Activated effector memory CD4-positive, alpha-beta T cell treated with Interleukin-2 at 50 U/mL for 16 hours (primary cell): ENCODE results near the gene SDC4.

Source experiments
- DNase-seq: peaks from one replicate; pipeline ENCODE4 v3.0.0-alpha.2; 2020

The SDC4 gene

GRCh38 chr20:45293041-45294002, 54.9 kb downstream of the SDC4 start:
- DNase-seq, result peak; percentile 68

- no peak for DNase-seq
Observed at GRCh38 chr20:45292343-45292742, 55.9 kb downstream of the SDC4 start.

GRCh38 chr20:45291526-45291925, 56.7 kb downstream of the SDC4 start:
- no peak for DNase-seq

- DNase-seq, result peak; percentile 49
Observed at GRCh38 chr20:45290677-45291355, 57.4 kb downstream of the SDC4 start.

GRCh38 chr20:45289942-45290676, 58.1 kb downstream of the SDC4 start:
- no peak for DNase-seq

DNA sequence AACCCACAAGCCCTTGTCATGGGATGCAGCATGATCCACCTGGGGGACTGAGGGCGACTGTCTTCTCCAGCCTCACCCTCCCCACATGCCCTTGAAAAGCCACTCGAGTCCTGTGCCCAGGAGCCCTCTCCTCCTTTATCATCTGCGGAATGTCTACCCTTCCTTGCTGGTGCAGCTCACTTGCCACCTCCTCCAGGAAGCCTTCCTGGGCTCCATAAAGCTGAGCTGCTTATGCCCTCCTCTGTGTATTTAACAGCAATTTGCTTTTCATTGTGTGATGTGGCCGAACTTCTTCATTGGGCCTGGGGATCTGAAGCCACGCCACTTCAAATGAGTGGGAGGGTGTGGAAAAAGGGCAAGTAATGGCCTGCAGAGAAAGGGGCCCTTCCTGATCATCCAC, 59.4 kb downstream of the SDC4 start:
- DNase-seq, result no peak

GRCh38 chr20:45288376-45288775, 59.8 kb downstream of the SDC4 start:
- DNase-seq, result no peak

DNA sequence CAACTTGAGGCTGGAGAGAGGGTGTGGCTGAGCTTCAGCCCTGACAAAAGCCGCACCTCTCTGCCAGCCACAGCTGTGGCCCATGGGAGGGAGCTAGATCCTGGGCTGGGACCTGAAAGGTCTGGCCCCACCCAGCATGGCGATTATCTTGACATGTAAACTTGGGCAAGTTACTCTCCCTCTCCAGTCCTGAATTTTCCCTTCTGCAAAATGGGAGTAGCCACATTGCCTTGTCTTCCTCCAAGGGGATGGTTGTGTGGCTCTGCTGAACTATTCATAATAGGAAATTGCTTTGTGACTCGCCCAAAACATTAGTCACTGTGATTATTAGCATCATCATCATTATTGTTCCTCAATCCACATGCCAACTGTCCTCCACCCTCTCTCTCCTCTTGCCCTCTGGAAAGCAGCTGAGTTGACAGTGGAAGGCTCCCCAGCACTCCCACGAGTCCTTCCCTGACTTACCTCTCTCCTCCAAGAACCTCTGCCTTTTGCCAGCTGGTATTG, 64.6 kb downstream of the SDC4 start:
- no peak for DNase-seq

GRCh38 chr20:45282700-45283550, 65.3 kb downstream of the SDC4 start:
- no peak for DNase-seq

- no peak for DNase-seq
Observed at GRCh38 chr20:45279992-45280391, 68.2 kb downstream of the SDC4 start.

DNA sequence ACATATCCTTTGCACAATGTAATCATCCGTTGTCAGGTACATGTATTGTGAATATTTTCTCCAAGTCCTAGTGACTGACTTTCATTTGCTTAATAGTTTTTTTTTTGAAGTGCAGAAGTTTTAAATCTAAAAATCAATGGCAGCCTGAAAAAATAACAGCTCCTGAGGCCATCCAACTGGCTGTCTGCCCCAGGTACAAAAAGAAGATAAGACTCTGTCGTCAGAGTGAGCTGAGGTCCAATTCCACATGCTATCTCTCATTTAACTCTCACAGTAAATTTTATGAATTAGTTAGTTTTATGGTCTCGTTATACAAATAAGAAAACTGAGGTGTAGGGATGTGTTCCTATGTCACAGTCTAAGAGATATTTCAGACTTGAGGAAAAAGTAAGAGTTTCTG, 72.9 kb downstream of the SDC4 start:
- DNase-seq, result no peak
